HG03439 (cell line): ENCODE data around the gene CFAP97.

Experiments used
- ATAC-seq: cut with Tn5 transposase; IDR thresholded peaks from one replicate; pipeline ENCODE4 v1.9.1; 2021; ENCODE audit warnings: mild to moderate bottlenecking, moderate library complexity; ENCODE audit not compliant: unreplicated experiment

Gene CFAP97

DNA sequence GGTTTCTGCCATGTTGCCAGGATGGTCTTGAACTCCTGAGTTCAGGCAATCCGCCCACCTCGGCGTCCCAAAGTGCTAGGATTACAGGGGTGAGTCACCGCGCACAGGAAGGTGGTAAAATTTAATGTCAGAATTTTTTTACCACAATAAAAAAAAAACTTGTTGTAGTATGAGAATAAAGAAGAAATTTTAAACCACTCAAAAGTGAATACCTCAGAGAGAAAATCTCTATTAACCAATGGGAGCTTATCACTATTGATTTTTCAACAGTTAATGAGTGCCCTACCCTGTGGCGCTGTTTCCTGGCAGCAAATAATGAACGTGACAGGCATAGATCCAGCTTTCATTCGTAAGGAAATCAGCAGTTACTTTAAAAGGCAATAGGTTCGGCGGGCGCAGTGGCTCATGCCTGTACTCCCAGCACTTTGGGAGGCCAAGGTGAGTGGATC, 93.4 kb downstream of the CFAP97 start:
- ATAC-seq, result no peak

DNA sequence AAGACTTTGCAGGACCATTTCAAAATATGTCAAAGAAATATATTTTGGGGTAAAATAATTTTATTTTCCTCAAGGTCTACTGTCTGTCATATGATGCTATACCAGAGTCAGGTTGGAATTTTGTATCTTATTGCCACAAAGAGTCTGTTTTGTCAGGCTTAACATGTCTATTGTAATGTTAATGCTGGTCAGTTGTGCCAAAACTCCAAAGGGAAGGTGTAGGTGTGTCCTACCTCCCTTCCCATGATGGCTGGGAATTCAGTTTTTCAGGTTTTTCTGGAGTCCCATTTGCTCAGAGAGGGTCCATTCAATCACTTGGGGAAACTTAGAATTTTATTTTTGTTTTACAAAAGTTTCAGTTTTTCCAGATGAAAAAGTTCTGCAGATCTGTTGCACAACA, 94.1 kb downstream of the CFAP97 start:
- ATAC-seq, result no peak
